B cell (primary cell): Measurements from ENCODE around the gene EXOC4. TPM values are rescaled to one million over a fixed set of nuclear protein-coding genes. Genes with fewer than 3 reads are reported as not detected.

Experiments used
- ATAC-seq: fragments of 200-7000 bp; cut with Tn5 transposase; one replicate; pipeline ENCODE4 v1.10.0; 2021; ENCODE audit warnings: low read depth, mild to moderate bottlenecking, moderate number of reproducible peaks, moderate library complexity
- CTCF ChIA-PET: fragments of 350-600 bp; sonication (Branson Sonifier 250); formaldehyde crosslinking; loops from one replicate; lab custom pipeline; 2021; ENCODE audit warnings: antibody characterized with exemption, inconsistent platforms; lab: Charles Lee
- POLR2A ChIA-PET: fragments of 350-600 bp; sonication (Branson Sonifier 250); formaldehyde crosslinking; loops from one replicate; lab custom pipeline; 2021; ENCODE audit warnings: antibody characterized with exemption; lab: Charles Lee
- DNase-seq: peaks from one replicate; pipeline ENCODE4 v3.0.0; 2013
- H2AFZ ChIP-seq: 2 replicates; pipeline ENCODE4 v1.6.1; 2012; ENCODE audit warnings: mild to moderate bottlenecking, low read depth, low read length; ENCODE audit not compliant: insufficient read depth, poor library complexity, severe bottlenecking
- H3K27ac ChIP-seq, 2 donors: 1 replicate in 1 of 2; 2 replicates in 1 of 2; pipeline ENCODE4 v1.5.1; 2012 to 2013; ENCODE audit warnings: low read length in 2 of 2, mild to moderate bottlenecking in 2 of 2, moderate library complexity in 1 of 2
- H3K27me3 ChIP-seq, 4 experiments: fragments of 200-600 bp in 1 of 4; sonication (generic) in 1 of 4; replicated peaks in 1 of 4; 1 replicate in 2 of 4; 2 replicates in 2 of 4; pipeline versions ENCODE4 v1.6.1 to v1.7.0; 2013 to 2016; ENCODE audit warnings: low read length in 3 of 4, mild to moderate bottlenecking in 2 of 4, mixed read lengths in 1 of 4, moderate library complexity in 1 of 4; ENCODE audit not compliant: insufficient read depth in 4 of 4, control insufficient read depth in 3 of 4; ENCODE audit errors: control extremely low read depth in 1 of 4
- H3K36me3 ChIP-seq, 2 experiments: replicated peaks in 1 of 2; 1 replicate in 1 of 2; 2 replicates in 1 of 2; pipeline versions ENCODE4 v1.6.1 to v1.7.1; 2013; ENCODE audit warnings: low read length in 1 of 2; ENCODE audit not compliant: insufficient read depth in 2 of 2, control insufficient read depth in 1 of 2; ENCODE audit errors: control extremely low read depth in 1 of 2, extremely low read depth in 1 of 2
- H3K4me1 ChIP-seq, 2 donors: fragments of 200-600 bp in 1 of 2; sonication (generic) in 1 of 2; 1 replicate in 1 of 2; 2 replicates in 1 of 2; pipeline versions ENCODE4 v1.5.1 to v1.6.1; 2013 to 2017; ENCODE audit warnings: low read length in 2 of 2; ENCODE audit not compliant: control insufficient read depth in 2 of 2, insufficient read depth in 2 of 2
- H3K4me2 ChIP-seq: replicated peaks from 2 replicates; pipeline ENCODE3; 2012; ENCODE audit warnings: mild to moderate bottlenecking, low read depth, low read length; ENCODE audit not compliant: poor library complexity, severe bottlenecking
- H3K4me3 ChIP-seq, 5 experiments: fragments of 200-600 bp in 1 of 5; sonication (generic) in 1 of 5; 1 replicate in 3 of 5; 2 replicates in 2 of 5; pipeline versions ENCODE4 v1.5.1 to v1.7.0; 2011 to 2016; ENCODE audit warnings: low read length in 4 of 5, mild to moderate bottlenecking in 4 of 5, low read depth in 2 of 5, control low read depth in 1 of 5, moderate library complexity in 1 of 5; ENCODE audit not compliant: insufficient read depth in 1 of 5; ENCODE audit errors: control extremely low read depth in 1 of 5, extremely low read depth in 1 of 5
- H3K79me2 ChIP-seq: fragments of 200-600 bp; sonication (generic); one replicate; pipeline ENCODE4 v1.6.0; 2016; ENCODE audit warnings: low read length; ENCODE audit not compliant: control insufficient read depth, insufficient read depth
- H3K9ac ChIP-seq: fragments of 200-600 bp; sonication (generic); 2 replicates; pipeline ENCODE4 v1.6.1; 2017; ENCODE audit warnings: mild to moderate bottlenecking, low read length, moderate library complexity
- H3K9me3 ChIP-seq, 3 donors: one replicate each; pipeline versions ENCODE4 v1.6.1 to v1.7.1; 2013; ENCODE audit warnings: low read length in 2 of 3; ENCODE audit not compliant: control insufficient read depth in 2 of 3, insufficient read depth in 1 of 3; ENCODE audit errors: control extremely low read depth in 1 of 3
- H4K20me1 ChIP-seq: 2 replicates; pipeline ENCODE4 v1.6.0; 2012; ENCODE audit warnings: mild to moderate bottlenecking, low read length; ENCODE audit not compliant: insufficient read depth, control insufficient read depth, poor library complexity, severe bottlenecking
- H3K27ac Mint-ChIP-seq: one replicate; pipeline ENCODE4 v1.8.0; 2021; ENCODE audit warnings: mixed read lengths
- H3K27me3 Mint-ChIP-seq: one replicate; pipeline ENCODE4 v1.8.0; 2021; ENCODE audit warnings: mixed read lengths
- H3K4me1 Mint-ChIP-seq: one replicate; pipeline ENCODE4 v1.8.0; 2021; ENCODE audit warnings: mixed read lengths
- H3K4me3 Mint-ChIP-seq: one replicate; pipeline ENCODE4 v1.8.0; 2021; ENCODE audit warnings: mixed read lengths
- H3K9me3 Mint-ChIP-seq: one replicate; pipeline ENCODE4 v1.8.0; 2022; ENCODE audit warnings: mixed read lengths; ENCODE audit not compliant: insufficient read depth
- EZH2 ChIP-seq: IDR thresholded peaks from 2 replicates; pipeline ENCODE4 v1.6.1; 2012; ENCODE audit warnings: borderline replicate concordance, low read depth, mild to moderate bottlenecking, moderate library complexity, low read length; ENCODE audit not compliant: insufficient read depth, poor library complexity, severe bottlenecking
- WGBS: methylation state at CpG from one replicate; pipeline ENCODE4 v1.1.5; 2013; ENCODE audit warnings: missing lambda C conversion rate; ENCODE audit not compliant: insufficient coverage; 5-methylcytosine and 5-hydroxymethylcytosine counted together
- intact Hi-C: fragments of 100-400 bp; cut with micrococcal nuclease; formaldehyde crosslinking; loops from one replicate; pipeline ENCODE4 v1.10.0; 2022
- polyA plus RNA-seq: library from polyadenylated mRNA; depleted of rRNA; stranded (reverse); fragments of >200 nt; gene quantifications from 2 replicates; pipeline ENCODE4 v1.2.3, GENCODE V29; 2012
- total RNA-seq, 2 donors: library from RNA; stranded (reverse); fragments of 120-200 nt in 1 of 2; gene quantifications; 1 replicate in 1 of 2; 2 replicates in 1 of 2; pipeline versions ENCODE4 v1.2.3 to v1.2.4, GENCODE V29; 2013 to 2022
- TF ChIP-seq, protein P1 (sequence below): fragments of 200-600 bp; IDR thresholded peaks from one replicate; pipeline ENCODE4 v1.8.0; 2022; ENCODE audit warnings: antibody characterized with exemption, mild to moderate bottlenecking

Gene EXOC4
- total and polyA plus RNA-seq, 2 donors (not counting 1 experiment from before 2014, with no cell fraction given): 16.7 to 135 TPM

DNA sequence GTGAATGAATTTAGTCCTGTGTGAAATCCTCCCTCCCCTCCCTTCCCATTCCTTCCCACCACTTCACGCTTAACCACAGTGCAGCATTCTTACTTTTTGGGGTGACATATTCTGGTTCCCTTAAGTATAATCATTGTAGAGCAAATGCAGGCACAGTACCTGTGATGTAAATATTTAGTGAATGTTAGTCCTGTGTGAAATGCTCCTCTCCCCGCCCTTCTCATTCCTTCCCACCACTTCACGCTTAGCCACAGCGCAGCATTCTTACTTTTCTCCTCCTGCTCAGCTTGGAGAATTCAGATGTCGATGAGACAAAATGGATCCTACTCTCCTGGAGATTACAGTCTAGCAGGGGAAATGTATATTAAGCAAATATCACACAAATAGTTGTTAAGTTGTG, 258.8 kb downstream of the EXOC4 start:
- no peaks in the 10 kb centered on the region for H3K36me3 ChIP-seq
- H3K4me2 ChIP-seq: no peak overlapping the region
- Mint-ChIP-seq H3K27ac (no peak overlapping the region), H3K4me3 (no peak overlapping the region), H3K9me3 (peaks cover 2% of the 10 kb centered on the region), H3K4me1 (no peaks in the 10 kb centered on the region), H3K27me3 (no peaks in the 10 kb centered on the region)
- H3K79me2 ChIP-seq: no peaks in the 10 kb centered on the region
- H3K4me3 ChIP-seq: no peak overlapping the region
- TF ChIP-seq EZH2: no peak
- TF ChIP-seq, protein P1, sequence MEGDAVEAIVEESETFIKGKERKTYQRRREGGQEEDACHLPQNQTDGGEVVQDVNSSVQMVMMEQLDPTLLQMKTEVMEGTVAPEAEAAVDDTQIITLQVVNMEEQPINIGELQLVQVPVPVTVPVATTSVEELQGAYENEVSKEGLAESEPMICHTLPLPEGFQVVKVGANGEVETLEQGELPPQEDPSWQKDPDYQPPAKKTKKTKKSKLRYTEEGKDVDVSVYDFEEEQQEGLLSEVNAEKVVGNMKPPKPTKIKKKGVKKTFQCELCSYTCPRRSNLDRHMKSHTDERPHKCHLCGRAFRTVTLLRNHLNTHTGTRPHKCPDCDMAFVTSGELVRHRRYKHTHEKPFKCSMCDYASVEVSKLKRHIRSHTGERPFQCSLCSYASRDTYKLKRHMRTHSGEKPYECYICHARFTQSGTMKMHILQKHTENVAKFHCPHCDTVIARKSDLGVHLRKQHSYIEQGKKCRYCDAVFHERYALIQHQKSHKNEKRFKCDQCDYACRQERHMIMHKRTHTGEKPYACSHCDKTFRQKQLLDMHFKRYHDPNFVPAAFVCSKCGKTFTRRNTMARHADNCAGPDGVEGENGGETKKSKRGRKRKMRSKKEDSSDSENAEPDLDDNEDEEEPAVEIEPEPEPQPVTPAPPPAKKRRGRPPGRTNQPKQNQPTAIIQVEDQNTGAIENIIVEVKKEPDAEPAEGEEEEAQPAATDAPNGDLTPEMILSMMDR: no peak
- intact Hi-C loops: no loop called here
- no peak for DNase-seq
- CTCF ChIA-PET: no interaction called here
- POLR2A ChIA-PET: no interaction called here
- no peak overlapping the region for H3K27ac ChIP-seq
- H3K9ac ChIP-seq: no peak overlapping the region
- no peaks in the 10 kb centered on the region for H3K4me1 ChIP-seq
- H2AFZ ChIP-seq: no peak overlapping the region
- WGBS: no CpG with 5 or more reads among the region's 5 CpGs
- peaks cover 0 to 3% (median 0%) of the 10 kb centered on the region in 3 donors for H3K9me3 ChIP-seq
- H3K27me3 ChIP-seq: no peaks in the 10 kb centered on the region
- no peak for ATAC-seq
- H4K20me1 ChIP-seq: no peaks in the 10 kb centered on the region

GRCh38 chr7:133512560-133512959, 259.7 kb downstream of the EXOC4 start:
- no peak overlapping the region for H3K4me2 ChIP-seq
- DNase-seq (no peak), ATAC-seq (no peak)
- no peak overlapping the region for H3K9ac ChIP-seq
- Mint-ChIP-seq H3K27ac (no peak overlapping the region), H3K9me3 (peaks cover 2% of the 10 kb centered on the region), H3K4me3 (no peak overlapping the region), H3K27me3 (no peaks in the 10 kb centered on the region), H3K4me1 (no peaks in the 10 kb centered on the region)
- no peak overlapping the region for H3K4me3 ChIP-seq
- H3K9me3 ChIP-seq: peaks cover 0 to 3% (median 0%) of the 10 kb centered on the region in 3 donors
- H3K4me1 ChIP-seq: no peaks in the 10 kb centered on the region
- POLR2A ChIA-PET: no interaction called here
- no peaks in the 10 kb centered on the region for H3K27me3 ChIP-seq
- H3K79me2 ChIP-seq: no peaks in the 10 kb centered on the region
- H3K36me3 ChIP-seq: no peaks in the 10 kb centered on the region
- no peaks in the 10 kb centered on the region for H4K20me1 ChIP-seq
- H2AFZ ChIP-seq: no peak overlapping the region
- intact Hi-C loops: no loop called here
- TF ChIP-seq, protein P1: no peak
- no peak for TF ChIP-seq EZH2
- CTCF ChIA-PET: no interaction called here
- WGBS: 98% methylated on average over 7 of the region's 11 CpGs
- H3K27ac ChIP-seq: no peak overlapping the region
